Measurements from ENCODE around the gene CDC25B.
"Not testable (repeated sequence)": the region's sequence is repeated elsewhere in the genome, so short reads cannot be mapped to it uniquely, and the experiment has no call there.

The CDC25B gene

DNA sequence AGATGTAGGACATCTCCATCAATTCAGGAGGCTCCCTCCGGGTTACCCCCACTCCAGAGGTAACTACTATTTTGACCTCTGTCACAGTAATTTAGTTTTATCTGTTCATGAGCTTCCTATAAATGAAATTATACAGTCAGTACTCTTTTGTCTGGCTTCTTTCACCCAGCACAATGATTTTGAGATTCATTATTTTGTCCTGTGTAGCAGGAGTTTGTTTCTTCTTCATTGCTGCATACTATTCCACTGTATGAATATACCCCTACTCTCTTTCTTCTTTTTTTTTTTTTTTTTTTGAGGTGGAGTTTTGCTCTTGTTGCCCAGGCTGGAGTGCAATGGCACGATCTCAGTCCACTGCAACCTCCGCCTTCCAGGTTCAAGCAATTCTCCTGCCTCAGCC lies 12.4 kb downstream of the CDC25B start:
- no peak for DNase-seq

DNA sequence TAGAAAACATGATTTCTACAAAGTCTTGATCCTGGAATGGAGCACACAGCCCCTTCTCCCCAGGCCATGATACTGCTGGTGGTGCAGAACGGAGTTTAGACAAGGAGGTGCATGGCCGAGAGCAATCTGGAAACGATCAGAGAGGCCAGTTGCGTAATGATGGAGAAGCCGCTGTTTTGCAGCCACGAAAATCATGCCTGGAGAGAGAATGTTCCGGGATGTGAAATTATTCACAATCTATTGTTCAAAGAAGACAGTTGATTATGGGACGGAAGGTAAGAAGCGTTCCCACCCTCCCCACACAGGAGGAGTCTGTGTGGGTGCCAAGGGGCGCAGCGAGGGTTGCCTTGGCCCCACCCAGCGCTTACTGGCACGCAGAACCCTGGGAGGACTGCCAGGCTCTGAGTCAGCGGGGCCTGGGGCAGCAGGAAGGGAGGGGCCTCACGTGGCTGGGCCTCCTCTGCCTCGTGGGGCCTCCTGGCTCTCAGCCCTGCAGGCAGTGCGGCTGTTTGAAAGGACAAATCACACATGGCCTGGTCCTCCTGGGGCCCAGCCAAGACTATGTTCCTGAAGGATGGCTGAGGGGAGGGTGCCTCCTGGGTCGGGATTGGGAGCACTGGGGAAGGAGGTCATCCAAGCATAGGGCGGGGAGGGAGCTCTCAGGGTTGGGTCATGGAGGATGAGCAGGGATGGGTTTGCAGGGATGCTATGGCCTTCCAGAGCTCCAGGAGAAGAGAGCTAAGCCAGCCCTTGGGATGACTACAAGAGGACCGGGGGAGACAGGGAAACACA lies 15.6 kb downstream of the CDC25B start:
- DNase-seq: peak; percentile 94

DNA sequence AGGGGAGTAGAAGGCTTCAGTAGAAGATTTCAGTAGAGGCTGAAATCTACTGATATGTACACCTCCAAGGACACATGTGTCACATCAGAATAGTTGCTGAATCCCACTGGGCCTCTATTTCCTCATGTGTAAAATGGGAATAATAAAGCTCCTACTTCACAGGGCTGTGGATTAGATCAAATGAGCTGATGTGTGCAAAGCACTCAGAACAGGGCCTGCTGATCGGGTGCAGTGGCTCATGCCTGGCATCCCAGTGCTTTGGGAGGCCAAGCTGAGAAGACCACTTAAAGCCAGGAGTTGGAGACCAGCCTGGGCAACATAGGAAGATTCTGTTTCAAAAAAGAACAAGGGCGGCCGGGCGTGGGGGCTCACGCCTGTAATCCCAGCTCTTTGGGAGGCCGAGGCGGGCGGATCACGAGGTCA lies 16.2 kb downstream of the CDC25B start:
- DNase-seq: no peak

DNA sequence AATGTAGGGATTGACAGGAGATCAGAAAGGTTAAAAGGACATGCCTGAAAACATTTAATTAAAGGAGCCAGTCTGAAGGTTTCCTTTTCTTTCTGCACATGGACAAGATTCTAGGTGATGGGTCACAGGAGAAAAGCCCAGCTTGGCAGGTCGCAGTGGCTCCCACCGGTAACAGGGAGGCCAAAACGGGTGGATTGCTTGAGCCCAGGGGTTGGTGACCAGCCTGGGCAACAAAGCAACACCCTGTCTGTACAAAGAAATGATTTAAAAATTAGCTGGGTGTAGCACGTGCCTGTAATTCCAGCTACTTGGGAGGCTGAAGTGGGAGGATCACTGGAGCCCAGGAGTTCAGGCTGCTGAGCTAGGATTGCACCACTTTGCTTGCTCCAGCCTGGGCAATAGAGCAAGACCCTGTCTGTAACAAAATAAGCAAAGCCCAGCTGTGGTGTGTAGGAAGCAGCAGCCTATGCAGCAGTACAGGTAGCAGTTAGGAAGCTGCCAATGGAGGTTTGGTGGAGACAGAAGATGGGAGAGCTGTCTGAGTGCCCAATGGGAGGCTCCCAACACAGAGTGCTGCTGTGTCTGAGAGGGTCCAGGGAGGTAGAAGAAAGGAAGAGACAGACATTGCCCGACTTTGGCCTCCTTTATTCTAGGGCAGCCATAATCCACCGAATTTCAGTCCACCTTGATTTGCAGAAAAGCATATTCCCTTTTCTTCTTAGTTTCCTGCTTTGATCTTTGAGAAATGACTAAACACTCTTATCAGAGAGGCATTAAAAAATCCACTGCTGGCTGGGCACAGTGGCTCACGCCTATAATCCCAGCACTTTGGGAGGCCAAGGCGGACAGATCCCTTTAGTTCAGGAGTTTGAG lies 17.1 kb downstream of the CDC25B start:
- DNase-seq: no peak

DNA sequence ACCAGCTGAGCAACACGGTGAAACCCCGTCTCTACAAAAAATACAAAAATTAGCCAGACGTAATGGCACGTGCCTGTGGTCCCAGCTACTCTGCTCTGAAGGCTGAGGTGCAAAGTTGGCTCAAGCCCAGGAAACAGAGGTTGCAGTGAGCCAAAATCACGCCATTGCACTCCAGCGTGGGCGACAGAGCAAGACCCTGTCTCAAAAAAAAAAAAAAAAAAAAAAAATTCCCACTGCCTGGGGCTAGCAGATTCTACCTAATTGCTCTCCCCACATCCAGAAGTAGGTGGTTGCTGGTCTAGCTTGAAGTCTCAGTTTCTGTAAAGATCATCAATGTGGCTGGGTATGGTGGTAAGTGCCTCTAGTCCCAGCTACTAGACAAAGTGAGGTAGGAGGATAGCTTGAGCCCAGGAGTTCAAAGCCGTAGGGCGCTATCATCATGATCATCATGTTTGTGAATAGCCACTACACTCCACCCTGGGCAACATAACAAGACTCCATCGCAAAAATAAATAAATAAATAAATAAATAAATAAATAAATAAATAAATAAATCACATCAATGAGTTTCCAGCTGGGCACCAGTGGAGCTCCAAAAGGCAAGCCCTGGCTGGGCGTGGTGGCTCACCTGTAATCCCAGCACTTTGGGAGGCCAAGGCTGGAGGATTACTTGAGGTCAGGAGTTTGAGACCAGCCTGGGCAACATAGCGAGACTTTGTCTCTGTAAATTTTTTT lies 17.9 kb downstream of the CDC25B start:
- no peak for DNase-seq

DNA sequence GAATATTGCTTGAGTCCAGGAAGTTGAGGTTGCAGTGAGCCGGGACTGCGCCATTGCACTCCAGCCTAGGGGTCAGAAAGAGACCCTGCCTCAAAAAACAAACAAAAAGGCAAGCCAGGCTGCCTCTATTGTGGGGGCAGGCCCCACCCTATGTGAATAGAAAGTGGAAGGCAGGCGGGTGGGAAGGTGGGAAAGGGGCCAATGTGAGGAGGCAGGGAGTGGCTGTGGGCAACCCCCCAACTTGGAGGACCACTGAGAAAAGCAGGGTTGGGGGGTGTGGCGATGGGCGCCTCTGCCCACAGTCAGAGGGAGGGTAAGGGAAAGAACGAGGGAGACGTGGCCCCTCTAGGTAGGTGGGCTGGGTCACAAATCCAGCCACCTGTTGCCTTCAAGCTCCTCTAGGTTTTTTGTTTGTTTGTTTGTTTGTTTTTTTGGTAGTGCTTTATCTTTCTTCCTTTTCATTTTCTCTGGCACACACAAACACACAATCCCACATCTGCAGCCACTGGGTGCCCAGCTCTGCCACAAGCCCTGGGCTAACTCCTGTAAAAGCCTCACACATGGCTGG lies 18.9 kb downstream of the CDC25B start:
- no peak for DNase-seq

DNA sequence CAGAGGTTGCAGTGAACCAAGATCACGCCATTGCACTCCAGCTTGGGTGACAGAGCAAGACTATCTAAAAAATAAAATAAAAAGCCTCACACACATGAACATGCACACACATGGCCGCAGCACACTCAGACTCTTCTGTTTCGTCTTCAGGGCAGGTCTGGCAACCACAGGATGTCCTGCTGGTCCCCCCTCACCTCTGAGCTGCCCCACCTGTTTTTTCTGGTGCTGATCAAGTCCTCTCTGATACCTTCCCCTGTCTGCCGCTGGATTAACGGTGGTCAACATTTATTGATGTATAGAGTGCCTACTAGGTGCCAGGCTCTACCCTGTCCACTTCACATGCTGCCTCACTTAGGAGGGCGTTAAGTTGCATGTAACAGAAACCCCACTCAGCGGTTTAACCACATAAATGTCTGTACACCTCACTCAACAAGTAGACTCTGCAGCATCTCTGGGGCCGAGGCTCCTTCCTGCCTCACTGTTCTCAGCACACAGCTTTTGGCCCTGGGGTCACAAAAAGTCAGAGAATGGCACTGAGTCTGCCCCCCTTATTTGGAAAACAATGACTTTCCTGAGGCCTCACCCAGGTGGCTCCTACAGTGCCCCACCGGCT lies 19.7 kb downstream of the CDC25B start:
- DNase-seq: no peak

DNA sequence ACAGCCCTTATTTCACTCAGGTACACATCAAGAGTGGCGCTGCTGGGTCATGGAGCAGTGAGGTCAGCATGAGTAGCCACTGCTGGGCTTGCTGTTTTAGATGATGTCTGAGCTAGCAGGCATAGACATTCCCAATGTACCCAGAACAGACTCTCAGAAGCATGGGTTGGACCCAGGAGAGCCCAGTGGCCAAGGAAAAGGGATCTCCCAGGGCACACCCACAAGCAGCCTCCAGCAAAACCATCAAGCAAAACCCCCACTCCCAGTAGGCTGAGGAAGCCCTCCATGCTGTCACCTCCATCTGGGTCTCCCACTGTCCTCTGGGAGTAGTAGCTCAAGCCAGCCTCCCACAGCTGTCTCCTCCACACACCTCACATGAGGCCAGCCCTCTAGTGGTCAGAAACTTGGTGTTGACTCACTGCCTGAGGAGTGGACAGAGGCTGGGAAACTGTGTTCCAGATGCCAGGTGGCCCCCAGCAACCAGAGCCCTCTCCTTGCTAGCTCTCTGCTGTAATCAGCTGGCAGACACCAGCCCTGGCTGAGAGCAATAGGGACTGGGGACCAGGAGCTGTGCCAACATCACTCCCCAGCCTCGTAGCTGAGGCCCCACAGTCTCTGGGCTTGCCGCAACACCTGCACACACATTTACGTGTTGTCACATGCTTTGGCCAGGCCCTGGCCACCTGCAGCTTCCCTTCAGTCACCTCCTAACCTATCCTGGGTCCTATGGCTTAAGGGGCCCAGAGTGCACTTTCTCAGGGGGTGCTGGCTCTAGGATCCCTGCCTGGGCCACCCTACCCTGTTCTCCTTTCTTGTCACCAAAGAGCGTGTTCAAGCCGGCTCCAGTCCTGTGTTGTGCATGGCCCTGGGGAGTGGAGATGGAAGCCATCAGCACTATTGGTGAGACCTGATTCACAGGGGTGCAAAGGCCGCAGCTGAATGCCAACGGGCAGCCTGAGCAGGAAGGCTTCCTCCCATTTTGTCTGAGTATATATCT lies 22.3 kb downstream of the CDC25B start:
- peak; percentile 78 for DNase-seq

DNA sequence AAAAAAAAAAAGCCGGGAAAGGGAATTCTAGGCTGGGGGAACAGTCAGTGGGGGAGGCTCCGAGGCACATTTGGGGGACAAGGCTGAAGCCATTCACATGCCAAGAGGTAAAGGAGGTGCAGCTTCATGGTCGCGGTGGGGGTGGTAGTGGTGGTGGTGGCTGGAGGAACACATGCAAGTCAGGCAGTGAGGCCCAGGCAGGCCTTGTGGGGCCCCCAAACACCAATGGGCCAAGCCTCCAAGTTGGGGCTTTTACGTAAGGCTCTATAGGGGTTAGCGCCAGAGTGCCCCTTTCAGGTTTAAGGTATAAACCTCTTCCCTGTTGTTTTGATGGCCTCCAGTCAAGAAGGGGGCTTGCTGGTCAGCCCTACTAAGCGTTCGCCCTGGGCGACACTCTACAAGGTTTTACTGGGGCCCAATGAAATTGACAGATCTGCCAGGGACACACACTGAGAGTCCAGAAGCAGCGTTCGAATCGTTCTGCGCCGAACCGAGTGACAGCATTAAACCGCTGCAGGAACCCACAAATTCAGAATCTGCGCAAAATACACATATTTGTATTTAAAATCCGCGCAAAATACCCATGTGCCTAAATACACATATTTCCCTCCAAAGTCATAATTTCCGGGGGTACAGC lies 23.4 kb downstream of the CDC25B start:
- DNase-seq: no peak

DNA sequence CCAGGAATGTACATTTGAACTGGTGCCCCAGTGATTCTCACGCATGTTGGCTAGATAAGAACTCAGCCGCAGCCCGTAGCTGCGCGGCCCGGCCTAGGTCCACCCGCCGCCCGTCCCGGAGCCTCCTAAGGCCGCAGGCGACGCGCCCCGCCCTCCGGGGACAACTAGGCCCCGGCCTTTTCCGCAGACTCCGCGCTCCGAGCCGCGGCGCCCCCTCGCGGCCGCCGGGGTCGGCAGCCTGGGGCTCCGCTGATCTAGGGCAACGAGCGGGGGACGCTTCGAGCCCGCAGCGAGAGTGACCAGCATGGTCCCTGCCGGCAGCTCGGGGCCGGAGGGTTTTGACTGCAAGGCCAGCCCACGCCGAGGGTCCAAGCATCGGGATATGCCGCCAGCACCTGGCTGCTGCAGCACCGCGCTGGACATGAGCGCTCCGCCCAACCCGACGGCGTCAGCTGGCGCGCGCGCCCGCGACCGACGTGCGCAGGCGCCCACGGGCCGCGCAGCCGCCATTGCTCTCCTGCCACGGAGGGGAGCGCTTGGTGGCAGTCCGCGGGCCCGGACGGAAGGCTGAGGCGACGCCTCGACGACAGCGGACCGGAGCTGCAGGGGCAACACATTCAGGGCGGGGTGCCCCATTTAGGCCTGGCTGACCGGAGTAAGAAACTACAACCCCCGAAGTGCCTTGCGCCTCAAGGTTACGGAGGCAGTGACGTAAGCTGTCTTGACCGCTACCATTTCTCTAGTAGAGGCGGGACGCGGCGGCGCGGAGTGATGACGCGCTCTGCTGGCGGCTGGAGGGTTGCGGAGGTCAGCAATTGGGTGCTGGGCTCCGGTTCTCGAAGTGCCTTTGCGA lies 24.2 kb downstream of the CDC25B start, which contains the start of gene AP5S1:
TSS of gene AP5S1 (plus strand) at position 500 of the 853 bp plus-strand sequence. CDS start 1,571 bp downstream, outside the sequence.
- peak; percentile 94 for DNase-seq

DNA sequence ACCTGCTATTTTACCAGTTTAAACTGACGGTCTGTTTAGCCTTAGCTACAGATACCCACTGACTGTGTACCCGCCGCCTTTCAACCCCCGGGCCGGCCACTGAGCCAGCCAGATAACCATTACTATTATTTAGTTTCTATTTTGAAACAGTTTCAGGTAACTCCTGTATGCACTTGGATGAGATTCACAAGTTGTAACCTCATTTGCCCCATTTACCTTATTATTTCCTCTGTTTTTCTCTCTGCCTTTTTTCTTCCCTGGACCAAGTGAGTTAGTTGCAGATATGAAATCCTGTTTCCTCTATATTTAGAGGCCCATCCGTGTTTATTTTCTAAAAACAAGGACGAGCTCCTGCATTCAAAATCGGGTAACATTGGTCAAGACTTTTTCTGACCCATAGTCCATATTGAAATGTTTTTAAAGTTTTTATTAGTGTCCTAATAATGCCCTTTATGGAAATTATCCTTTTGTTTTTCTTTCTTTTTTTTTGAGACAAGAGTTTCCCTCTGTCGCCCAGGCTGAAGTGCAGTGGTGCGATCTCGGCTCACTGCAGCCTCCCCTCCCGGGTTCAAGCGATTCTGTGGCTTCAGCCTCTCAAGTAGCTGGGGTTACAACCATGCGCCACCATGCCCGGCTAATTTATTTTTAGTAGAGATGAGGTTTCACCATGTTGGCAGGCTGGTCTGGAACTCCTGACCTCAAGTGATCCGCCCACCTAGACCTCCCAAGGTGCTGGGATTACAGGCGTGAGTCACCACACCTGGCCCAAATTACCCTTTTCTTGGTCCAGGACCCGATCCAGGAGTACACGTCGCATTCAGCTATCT lies 25.0 kb downstream of the CDC25B start:
- DNase-seq: no peak

DNA sequence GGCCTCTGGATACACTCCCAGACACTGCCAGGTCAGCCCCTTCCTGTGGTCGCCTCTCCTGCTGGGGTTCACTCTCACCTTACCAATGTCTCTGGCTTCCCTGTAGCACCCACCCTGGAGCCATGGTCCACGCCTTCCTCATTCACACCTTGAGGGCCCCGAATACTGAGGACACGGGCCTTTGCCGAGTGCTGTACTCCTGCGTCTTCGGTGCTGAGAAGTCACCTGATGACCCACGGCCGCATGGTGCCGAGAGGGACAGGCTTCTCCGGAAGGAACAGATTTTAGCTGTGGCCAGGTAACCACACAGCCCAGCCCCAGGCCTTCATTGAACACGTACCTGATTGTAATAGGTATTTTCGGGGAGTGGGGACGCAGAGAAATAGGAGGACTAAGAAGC lies 25.9 kb downstream of the CDC25B start:
- DNase-seq: no peak

DNA sequence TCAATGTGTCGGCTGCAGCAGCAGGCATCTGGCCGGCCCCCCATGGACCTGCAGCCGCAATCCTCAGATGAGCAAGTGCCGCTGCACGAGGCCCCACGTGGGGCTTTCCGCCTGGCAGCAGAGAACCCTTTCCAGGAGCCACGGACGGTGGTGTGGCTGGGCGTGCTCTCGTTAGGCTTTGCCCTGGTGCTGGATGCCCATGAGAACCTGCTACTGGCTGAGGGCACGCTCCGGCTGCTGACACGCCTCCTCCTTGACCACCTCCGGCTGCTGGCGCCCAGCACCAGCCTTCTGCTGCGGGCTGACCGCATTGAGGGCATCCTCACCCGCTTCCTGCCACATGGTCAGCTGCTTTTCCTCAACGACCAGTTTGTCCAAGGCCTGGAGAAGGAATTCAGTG lies 27.8 kb downstream of the CDC25B start:
- DNase-seq: no peak

DNA sequence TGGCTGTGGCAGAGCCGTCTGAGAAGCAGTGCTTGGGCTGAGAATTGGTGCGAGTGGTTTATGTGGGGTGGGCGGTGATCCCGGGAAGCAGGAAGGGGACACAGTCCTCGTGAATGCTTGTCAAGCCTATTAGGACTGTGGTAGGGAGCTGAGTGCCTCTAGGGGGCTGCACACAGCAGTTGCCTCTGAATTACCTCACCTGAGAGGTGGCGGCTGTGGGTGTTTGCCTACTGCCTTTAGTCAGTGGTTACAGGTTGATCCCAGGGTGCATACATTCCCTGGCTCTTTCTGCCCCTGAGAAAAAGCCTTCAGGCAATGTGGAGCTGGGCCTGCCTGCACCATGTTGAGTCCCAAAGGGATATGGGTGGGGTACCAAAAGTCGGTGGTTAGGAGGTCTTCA lies 29.4 kb downstream of the CDC25B start:
- no peak for DNase-seq

DNA sequence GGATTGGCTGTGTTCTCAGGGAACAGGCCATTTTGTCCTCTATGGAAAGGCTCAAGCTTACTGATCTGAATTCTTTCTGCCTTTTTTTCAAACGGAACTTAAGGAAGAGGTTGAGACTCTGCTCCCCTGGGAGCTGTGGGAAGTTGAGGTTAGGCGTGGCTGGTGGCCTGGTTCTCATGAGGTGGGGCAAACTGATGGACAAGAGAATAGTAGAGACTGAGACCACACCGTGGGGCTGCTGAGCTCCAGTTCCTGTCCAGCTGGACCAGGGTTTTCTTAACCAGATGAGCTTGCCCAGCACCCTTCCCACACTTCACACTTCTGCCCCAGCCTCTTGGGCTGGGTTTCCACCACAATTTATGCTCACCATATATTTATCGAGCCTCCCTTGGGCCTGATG lies 30.3 kb downstream of the CDC25B start:
- no peak for DNase-seq

DNA sequence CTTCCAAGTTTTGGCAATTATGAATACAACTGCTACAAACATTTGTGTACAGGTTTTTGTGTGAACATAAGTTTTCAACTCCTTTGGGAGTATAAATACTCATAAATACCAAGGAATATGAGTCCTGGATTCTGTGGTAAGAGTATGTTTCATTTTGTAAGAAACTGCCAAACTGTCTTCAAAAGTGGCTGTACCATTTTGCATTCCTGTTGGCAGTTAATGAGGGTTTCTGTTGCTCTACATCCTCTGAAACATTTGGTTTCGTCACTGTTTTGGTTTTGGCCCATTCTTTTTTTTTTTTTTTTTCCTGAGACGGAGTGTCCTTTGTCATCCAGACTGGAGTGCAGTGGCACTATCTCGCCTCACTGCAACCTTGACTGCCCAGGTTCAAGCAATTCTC lies 32.7 kb downstream of the CDC25B start:
- DNase-seq: no peak

DNA sequence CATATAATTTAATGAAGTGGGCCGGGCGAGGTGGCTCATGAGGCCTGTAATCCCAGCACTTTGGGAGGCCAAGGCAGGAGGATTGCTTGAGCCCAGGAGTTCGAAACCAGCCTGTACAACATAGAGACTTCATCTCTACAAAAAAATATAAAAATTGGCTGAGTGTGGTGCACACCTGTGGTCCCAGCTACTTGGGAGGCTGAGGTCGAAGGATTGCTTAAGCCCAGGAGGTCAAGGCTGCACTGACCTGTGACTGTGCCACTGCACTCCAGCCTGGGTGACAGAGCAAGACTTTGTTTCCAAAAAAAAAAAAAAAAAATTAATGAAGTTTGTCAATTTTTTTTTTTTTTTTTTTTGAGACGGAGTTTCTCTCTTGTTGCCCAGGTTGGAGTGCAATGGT lies 33.8 kb downstream of the CDC25B start:
- not testable (repeated sequence) for DNase-seq

DNA sequence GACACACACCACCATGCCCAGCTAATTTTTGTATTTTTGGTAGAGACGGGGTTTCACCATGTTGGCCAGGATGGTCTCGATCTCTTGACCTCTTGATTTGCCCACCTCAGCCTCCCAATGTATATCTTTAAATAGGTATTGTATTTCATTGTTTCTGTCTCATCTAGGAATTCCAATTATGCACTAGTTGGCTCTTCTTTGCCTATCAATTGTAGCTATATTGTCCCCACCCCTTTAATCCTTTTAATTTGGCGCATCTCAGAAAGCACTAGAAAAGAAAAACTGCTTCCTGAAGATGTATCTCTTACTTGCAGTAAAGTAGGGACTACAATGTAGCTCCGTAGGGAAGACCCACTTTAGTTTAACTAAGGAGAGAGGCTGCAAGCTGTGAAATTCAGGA lies 40.0 kb downstream of the CDC25B start:
- no peak for DNase-seq

DNA sequence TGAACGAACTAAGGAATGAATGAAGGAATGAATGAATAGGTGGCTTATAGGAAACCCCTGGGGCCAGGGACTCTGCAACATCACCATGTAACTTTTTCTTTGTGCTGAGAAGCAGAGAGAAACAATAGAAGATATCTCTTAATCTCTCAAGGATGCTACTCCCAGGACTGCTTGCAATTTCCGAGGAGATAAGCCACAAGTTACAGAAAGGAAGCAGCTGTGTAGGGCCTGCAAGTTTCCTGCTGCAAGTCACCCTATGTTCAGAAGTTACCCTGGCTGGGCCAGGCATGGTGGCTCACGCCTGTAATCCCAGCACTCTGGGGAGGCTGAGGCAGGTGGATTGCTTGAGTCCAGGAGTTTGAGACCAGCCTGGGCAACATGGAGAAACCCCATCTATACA lies 43.2 kb downstream of the CDC25B start:
- no peak for DNase-seq
